ENCODE results near the gene CYTH1. TPM values are rescaled to one million over a fixed set of nuclear protein-coding genes. Genes with fewer than 3 reads are reported as not detected.

The CYTH1 gene
- polyA plus RNA-seq, 1 of the 3 experiments (the other 2 are of a cell fraction) = 23.8 TPM

GRCh38 chr17:78798695-78799559 lies 16.9 kb upstream of the CYTH1 start (continued):
- no peak for TF ChIP-seq REST (IDR thresholded peaks at IDR 0.05; ENCODE audit: low read depth, low read length)
- TF ChIP-seq YY1 (IDR thresholded peaks at IDR 0.05; ENCODE audit: low read depth) = no peak
- no peak for TF ChIP-seq IRF3 (IDR thresholded peaks at IDR 0.05; ENCODE audit: low read depth, low read length)
- TF ChIP-seq TEAD4 (IDR thresholded peaks at IDR 0.05; ENCODE audit: borderline replicate concordance, insufficient read depth) = no peak
- TF ChIP-seq USF1 (IDR thresholded peaks at IDR 0.05; ENCODE audit: borderline replicate concordance, low read depth) = no peak

- H3F3A ChIP-seq (replicated peaks; ENCODE audit: insufficient read depth) = peaks cover 7% of the 10 kb centered on the region
- no peak overlapping the region for H3K9ac ChIP-seq
- H3K4me1 ChIP-seq (ENCODE audit: control insufficient read depth in 1 of 2, insufficient read depth in 2 of 2, low read depth in 1 of 2, low read length in 1 of 2) = no peaks in the 10 kb centered on the region
- CTCF ChIA-PET = interaction anchor here (1.3 to 3.7 kb wide), 7 partner anchors 8 to 300 kb away, joined by 3 to 35 read pairs (median 7); partner anchors contain the start of gene USP36
- peaks cover 13% of the 10 kb centered on the region for H4K20me1 ChIP-seq (ENCODE audit: insufficient read depth)
- no peak overlapping the region for H3K4me3 ChIP-seq (ENCODE audit: low read depth in 2 of 2, low read length in 1 of 2)
- no peaks in the 10 kb centered on the region for H3K9me2 ChIP-seq
- H3K27me3 ChIP-seq (ENCODE audit: insufficient read depth) = no peaks in the 10 kb centered on the region
- DNase-seq = no peak
- WGBS (ENCODE audit: low lambda C conversion rate) = 95% methylated on average over 22 of the region's 28 CpGs
- POLR2A ChIA-PET = no interaction called here
- H2AFZ ChIP-seq (ENCODE audit: low read depth) = no peak overlapping the region
- H3K4me2 ChIP-seq = no peak overlapping the region
- H3K36me3 ChIP-seq (replicated peaks in 1 of 2; ENCODE audit: control insufficient read depth in 1 of 2, insufficient read depth in 2 of 2, low read length in 1 of 2) = peaks cover 57 to 75% of the 10 kb centered on the region in 2 experiments
- no peaks in the 10 kb centered on the region for H3K9me3 ChIP-seq
- H3K27ac ChIP-seq (ENCODE audit: low read depth in 2 of 2, low read length in 1 of 2) = no peak overlapping the region
- peaks cover 18% of the 10 kb centered on the region; the same call in 1 of the 2 replicates for H3K79me2 ChIP-seq (ENCODE audit: insufficient read depth)
- TF ChIP-seq RFX5 (IDR thresholded peaks at IDR 0.05; ENCODE audit: low read length) = no peak
- TF ChIP-seq FOXJ3 (CRISPR knock-in tag; IDR thresholded peaks at IDR 0.05) = no peak
- no peak for TF ChIP-seq MEF2A (IDR thresholded peaks at IDR 0.05; ENCODE audit: borderline replicate concordance, low read depth)
- TF ChIP-seq MAX (IDR thresholded peaks at IDR 0.05; ENCODE audit: low read depth) = no peak
- TF ChIP-seq FOSL2 (IDR thresholded peaks at IDR 0.05; ENCODE audit: borderline replicate concordance, low read depth) = no peak
- TF ChIP-seq TCF12 (IDR thresholded peaks at IDR 0.05) = no peak
- TF ChIP-seq ZBTB33 (IDR thresholded peaks at IDR 0.05; ENCODE audit: borderline replicate concordance, low read depth) = no peak
- TF ChIP-seq USF1 (IDR thresholded peaks at IDR 0.05; ENCODE audit: borderline replicate concordance, low read depth) = no peak
- TF ChIP-seq POLR2AphosphoS5 (IDR thresholded peaks at IDR 0.05; ENCODE audit: low read depth, low read length) = no peak
- TF ChIP-seq FOXM1 (IDR thresholded peaks at IDR 0.05; ENCODE audit: low read depth) = no peak
- no peak for TF ChIP-seq TEAD4 (IDR thresholded peaks at IDR 0.05; ENCODE audit: borderline replicate concordance, insufficient read depth)
Observed at GRCh38 chr17:78797691-78798585, 15.9 kb upstream of the CYTH1 start.
